Spleen (tissue), 7 donors: Measurements from ENCODE around the gene SKIDA1.

Source experiments
- POLR2A ChIP-seq, 3 donors: fragments of 450-650 bp; IDR thresholded peaks; one replicate each; pipeline ENCODE4 v1.5.1; 2017; ENCODE audit warnings: antibody characterized with exemption in 3 of 3, mild to moderate bottlenecking in 1 of 3
- TF ChIP-seq, protein P1 (sequence below), 11 experiments: fragments of 200-600 bp in 7 of 11; fragments of 450-650 bp in 4 of 11; sonication (generic) in 4 of 11; IDR thresholded peaks in 8 of 11; conservative IDR thresholded peaks in 3 of 11; 1 replicate in 7 of 11; 2 replicates in 4 of 11; pipeline versions ENCODE4 v1.4.0 to v1.8.0; 2016 to 2021; ENCODE audit warnings: antibody characterized with exemption in 11 of 11, inconsistent platforms in 4 of 11, mild to moderate bottlenecking in 1 of 11
- donor health status: DM: no; HTN: no; CAD: no; lungs with moderate emphysema.
- donor health status: DM: no; HTN: no; CAD: no.
- donor health status: DM: no; HTN: no; CAD: no.

GRCh38 chr10:21501091-21501490 is 24.4 kb downstream of the SKIDA1 start:
- no peak for TF ChIP-seq POLR2A (IDR thresholded peaks at IDR 0.05)
- TF ChIP-seq, protein P1, sequence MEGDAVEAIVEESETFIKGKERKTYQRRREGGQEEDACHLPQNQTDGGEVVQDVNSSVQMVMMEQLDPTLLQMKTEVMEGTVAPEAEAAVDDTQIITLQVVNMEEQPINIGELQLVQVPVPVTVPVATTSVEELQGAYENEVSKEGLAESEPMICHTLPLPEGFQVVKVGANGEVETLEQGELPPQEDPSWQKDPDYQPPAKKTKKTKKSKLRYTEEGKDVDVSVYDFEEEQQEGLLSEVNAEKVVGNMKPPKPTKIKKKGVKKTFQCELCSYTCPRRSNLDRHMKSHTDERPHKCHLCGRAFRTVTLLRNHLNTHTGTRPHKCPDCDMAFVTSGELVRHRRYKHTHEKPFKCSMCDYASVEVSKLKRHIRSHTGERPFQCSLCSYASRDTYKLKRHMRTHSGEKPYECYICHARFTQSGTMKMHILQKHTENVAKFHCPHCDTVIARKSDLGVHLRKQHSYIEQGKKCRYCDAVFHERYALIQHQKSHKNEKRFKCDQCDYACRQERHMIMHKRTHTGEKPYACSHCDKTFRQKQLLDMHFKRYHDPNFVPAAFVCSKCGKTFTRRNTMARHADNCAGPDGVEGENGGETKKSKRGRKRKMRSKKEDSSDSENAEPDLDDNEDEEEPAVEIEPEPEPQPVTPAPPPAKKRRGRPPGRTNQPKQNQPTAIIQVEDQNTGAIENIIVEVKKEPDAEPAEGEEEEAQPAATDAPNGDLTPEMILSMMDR (IDR thresholded peaks at IDR 0.05 in 8 of 11, conservative IDR thresholded peaks at IDR 0.05 in 3 of 11), result no peak
